C4-2B (cell line): Measurements from ENCODE around the gene TSFM.
A peak's percentile ranks its signal among the peaks of the same experiment; 100 is the strongest.

ENCODE experiments used
- ZFX ChIP-seq: fragments of 450-650 bp; IDR thresholded peaks from 2 replicates; pipeline ENCODE4 v1.6.1; 2017
- TF ChIP-seq, protein P1 (sequence below): fragments of 450-650 bp; conservative IDR thresholded peaks from 2 replicates; pipeline ENCODE4 v1.5.1; 2017; ENCODE audit warnings: mild to moderate bottlenecking

DNA sequence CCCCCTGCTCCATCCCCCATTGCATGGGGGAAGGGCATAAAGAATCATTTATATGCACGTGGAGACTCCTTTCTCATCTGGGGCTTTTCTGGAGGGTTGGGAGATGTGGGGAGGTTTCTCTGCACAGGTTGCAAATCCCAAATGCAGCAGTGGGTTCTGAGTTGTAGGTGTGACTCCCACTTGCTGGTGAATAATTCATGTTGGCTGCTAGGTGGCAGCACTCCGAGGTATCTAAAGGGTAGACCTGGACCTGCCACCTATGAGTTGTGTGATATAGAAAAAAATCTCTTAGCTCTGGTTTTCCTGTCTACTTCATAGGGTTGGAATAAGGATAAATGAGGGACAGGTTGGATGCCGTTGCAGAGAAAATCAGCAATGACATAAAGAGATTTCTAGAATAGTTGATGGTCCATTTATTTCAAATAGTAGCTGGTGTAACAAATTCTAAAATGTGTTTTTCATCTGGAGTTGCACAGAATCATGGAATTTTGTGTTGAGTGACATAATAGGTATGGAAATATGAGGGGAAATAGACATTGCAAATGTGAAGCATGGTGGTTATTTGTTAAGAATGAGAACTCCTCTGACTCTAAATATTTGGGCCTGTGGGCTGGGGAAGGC, 23.1 kb upstream of the TSFM start:
- TF ChIP-seq, protein P1, sequence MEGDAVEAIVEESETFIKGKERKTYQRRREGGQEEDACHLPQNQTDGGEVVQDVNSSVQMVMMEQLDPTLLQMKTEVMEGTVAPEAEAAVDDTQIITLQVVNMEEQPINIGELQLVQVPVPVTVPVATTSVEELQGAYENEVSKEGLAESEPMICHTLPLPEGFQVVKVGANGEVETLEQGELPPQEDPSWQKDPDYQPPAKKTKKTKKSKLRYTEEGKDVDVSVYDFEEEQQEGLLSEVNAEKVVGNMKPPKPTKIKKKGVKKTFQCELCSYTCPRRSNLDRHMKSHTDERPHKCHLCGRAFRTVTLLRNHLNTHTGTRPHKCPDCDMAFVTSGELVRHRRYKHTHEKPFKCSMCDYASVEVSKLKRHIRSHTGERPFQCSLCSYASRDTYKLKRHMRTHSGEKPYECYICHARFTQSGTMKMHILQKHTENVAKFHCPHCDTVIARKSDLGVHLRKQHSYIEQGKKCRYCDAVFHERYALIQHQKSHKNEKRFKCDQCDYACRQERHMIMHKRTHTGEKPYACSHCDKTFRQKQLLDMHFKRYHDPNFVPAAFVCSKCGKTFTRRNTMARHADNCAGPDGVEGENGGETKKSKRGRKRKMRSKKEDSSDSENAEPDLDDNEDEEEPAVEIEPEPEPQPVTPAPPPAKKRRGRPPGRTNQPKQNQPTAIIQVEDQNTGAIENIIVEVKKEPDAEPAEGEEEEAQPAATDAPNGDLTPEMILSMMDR = peak; percentile 81
- TF ChIP-seq ZFX = no peak
